NB4 (cell line): Measurements from ENCODE around the gene PIGBOS1.

Experiments used
- MYC ChIP-seq: IDR thresholded peaks from 2 replicates; pipeline ENCODE4 v1.6.1; 2011; ENCODE audit warnings: low read depth, low read length
- POLR2A ChIP-seq: IDR thresholded peaks from 2 replicates; pipeline ENCODE4 v1.6.1; 2011; ENCODE audit warnings: mild to moderate bottlenecking; ENCODE audit not compliant: insufficient read length; ENCODE audit errors: extremely low read depth
- TF ChIP-seq, protein P1 (sequence below): IDR thresholded peaks from one replicate; pipeline ENCODE4 v1.5.1; 2012; ENCODE audit warnings: low read depth, low read length

DNA sequence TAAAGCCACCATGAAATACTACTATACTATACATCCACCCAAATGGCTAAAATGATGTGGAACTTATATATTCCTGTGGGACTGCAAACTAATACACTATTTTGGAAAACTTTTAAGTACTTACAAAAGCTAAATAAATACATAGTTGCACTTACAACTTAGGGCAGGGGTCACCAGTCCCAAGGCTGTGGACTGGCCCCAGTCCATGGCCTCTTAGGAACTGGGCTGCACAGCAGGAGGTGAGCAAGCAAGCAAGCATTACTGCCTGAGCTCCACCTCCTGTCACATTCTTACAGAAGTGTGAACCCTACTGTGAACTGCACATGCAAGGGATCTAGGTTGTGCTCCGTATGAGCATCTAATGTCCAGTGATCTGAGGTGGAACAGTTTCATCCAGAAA, 18.2 kb upstream of the PIGBOS1 start:
- TF ChIP-seq, protein P1, sequence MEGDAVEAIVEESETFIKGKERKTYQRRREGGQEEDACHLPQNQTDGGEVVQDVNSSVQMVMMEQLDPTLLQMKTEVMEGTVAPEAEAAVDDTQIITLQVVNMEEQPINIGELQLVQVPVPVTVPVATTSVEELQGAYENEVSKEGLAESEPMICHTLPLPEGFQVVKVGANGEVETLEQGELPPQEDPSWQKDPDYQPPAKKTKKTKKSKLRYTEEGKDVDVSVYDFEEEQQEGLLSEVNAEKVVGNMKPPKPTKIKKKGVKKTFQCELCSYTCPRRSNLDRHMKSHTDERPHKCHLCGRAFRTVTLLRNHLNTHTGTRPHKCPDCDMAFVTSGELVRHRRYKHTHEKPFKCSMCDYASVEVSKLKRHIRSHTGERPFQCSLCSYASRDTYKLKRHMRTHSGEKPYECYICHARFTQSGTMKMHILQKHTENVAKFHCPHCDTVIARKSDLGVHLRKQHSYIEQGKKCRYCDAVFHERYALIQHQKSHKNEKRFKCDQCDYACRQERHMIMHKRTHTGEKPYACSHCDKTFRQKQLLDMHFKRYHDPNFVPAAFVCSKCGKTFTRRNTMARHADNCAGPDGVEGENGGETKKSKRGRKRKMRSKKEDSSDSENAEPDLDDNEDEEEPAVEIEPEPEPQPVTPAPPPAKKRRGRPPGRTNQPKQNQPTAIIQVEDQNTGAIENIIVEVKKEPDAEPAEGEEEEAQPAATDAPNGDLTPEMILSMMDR = no peak
- TF ChIP-seq POLR2A (no peak), MYC (no peak)
